H9 (cell line): ENCODE measurements around the gene TNC. TPM values are rescaled to one million over a fixed set of nuclear protein-coding genes. Genes with fewer than 3 reads are reported as not detected.

Experiments used
- DNase-seq: peaks from one replicate; pipeline ENCODE4 v3.0.0-alpha.2; 2017
- H2AFZ ChIP-seq: one replicate; pipeline ENCODE4 v1.6.1; 2013; ENCODE audit warnings: mild to moderate bottlenecking, low read length, control low read depth, moderate library complexity
- H2AK5ac ChIP-seq: 2 replicates; pipeline ENCODE4 v1.6.1; 2013; ENCODE audit warnings: low read length, control low read depth, mixed read lengths; ENCODE audit not compliant: insufficient read length
- H2BK120ac ChIP-seq: one replicate; pipeline ENCODE4 v1.6.1; 2013; ENCODE audit warnings: low read depth, mild to moderate bottlenecking, low read length, control low read depth, inconsistent platforms; ENCODE audit not compliant: poor library complexity, severe bottlenecking
- H2BK12ac ChIP-seq: 2 replicates; pipeline ENCODE4 v1.6.1; 2013; ENCODE audit warnings: low read length, control low read depth, mixed read lengths, low read depth; ENCODE audit not compliant: insufficient read length
- H2BK15ac ChIP-seq: 2 replicates; pipeline ENCODE4 v1.6.1; 2013; ENCODE audit warnings: low read depth, low read length, control low read depth
- H2BK20ac ChIP-seq: one replicate; pipeline ENCODE4 v1.6.1; 2013; ENCODE audit warnings: low read depth, mild to moderate bottlenecking, low read length, control low read depth, inconsistent platforms; ENCODE audit not compliant: poor library complexity, severe bottlenecking
- H2BK5ac ChIP-seq: 2 replicates; pipeline ENCODE4 v1.6.1; 2013; ENCODE audit warnings: low read length, control low read depth, mixed read lengths; ENCODE audit not compliant: insufficient read length
- H3K14ac ChIP-seq: 2 replicates; pipeline ENCODE4 v1.6.1; 2013; ENCODE audit warnings: low read length, control low read depth; ENCODE audit not compliant: insufficient read depth
- H3K18ac ChIP-seq: 2 replicates; pipeline ENCODE4 v1.6.1; 2013; ENCODE audit warnings: low read depth, mild to moderate bottlenecking, mixed read lengths, low read length, control low read depth; ENCODE audit not compliant: insufficient read length
- H3K23ac ChIP-seq: 2 replicates; pipeline ENCODE4 v1.6.1; 2013; ENCODE audit warnings: low read length, control low read depth, mixed read lengths, low read depth; ENCODE audit not compliant: insufficient read length
- H3K23me2 ChIP-seq: 2 replicates; pipeline ENCODE4 v1.6.1; 2013; ENCODE audit warnings: low read depth, mild to moderate bottlenecking, mixed read lengths, low read length, control low read depth; ENCODE audit not compliant: insufficient read length, poor library complexity, severe bottlenecking
- H3K27ac ChIP-seq: 2 replicates; pipeline ENCODE4 v1.5.1; 2013; ENCODE audit warnings: low read length, control low read depth, mixed read lengths, low read depth; ENCODE audit not compliant: insufficient read length
- H3K27me3 ChIP-seq: 2 replicates; pipeline ENCODE4 v1.6.1; 2013; ENCODE audit warnings: low read length, control low read depth, inconsistent platforms; ENCODE audit not compliant: insufficient read depth
- H3K4ac ChIP-seq: 2 replicates; pipeline ENCODE4 v1.6.1; 2013; ENCODE audit warnings: low read depth, mild to moderate bottlenecking, control low read depth, inconsistent platforms, low read length, moderate library complexity
- H3K4me1 ChIP-seq: 2 replicates; pipeline ENCODE4 v1.6.1; 2013; ENCODE audit warnings: low read length, control low read depth, inconsistent platforms; ENCODE audit not compliant: insufficient read depth
- H3K4me2 ChIP-seq: 2 replicates; pipeline ENCODE4 v1.6.1; 2013; ENCODE audit warnings: low read length, control low read depth, mixed read lengths; ENCODE audit not compliant: insufficient read length, insufficient read depth
- H3K56ac ChIP-seq: 2 replicates; pipeline ENCODE4 v1.6.1; 2013; ENCODE audit warnings: low read depth, mild to moderate bottlenecking, mixed read lengths, low read length, control low read depth; ENCODE audit not compliant: insufficient read length
- H3K79me1 ChIP-seq: 2 replicates; pipeline ENCODE4 v1.6.1; 2013; ENCODE audit warnings: low read depth, mild to moderate bottlenecking, moderate library complexity, low read length, control low read depth, inconsistent platforms; ENCODE audit not compliant: insufficient read depth, poor library complexity, severe bottlenecking
- H3K79me2 ChIP-seq: 2 replicates; pipeline ENCODE4 v1.6.1; 2013; ENCODE audit warnings: low read length, control low read depth, inconsistent platforms; ENCODE audit not compliant: insufficient read depth
- H3K9ac ChIP-seq: 2 replicates; pipeline ENCODE4 v1.6.1; 2013; ENCODE audit warnings: low read length, control low read depth, mixed read lengths; ENCODE audit not compliant: insufficient read length; ENCODE audit errors: extremely low read depth
- H3K9me3 ChIP-seq: one replicate; pipeline ENCODE4 v1.6.1; 2013; ENCODE audit warnings: low read depth, low read length, inconsistent platforms; ENCODE audit not compliant: control insufficient read depth
- H3T11ph ChIP-seq: one replicate; pipeline ENCODE4 v1.6.1; 2013; ENCODE audit warnings: mild to moderate bottlenecking, low read length, control low read depth, inconsistent platforms
- H4K20me1 ChIP-seq: one replicate; pipeline ENCODE4 v1.6.1; 2013; ENCODE audit not compliant: control insufficient read depth, insufficient read length, insufficient read depth
- H4K5ac ChIP-seq: 2 replicates; pipeline ENCODE4 v1.6.1; 2013; ENCODE audit warnings: low read depth, mild to moderate bottlenecking, mixed read lengths, low read length, control low read depth; ENCODE audit not compliant: insufficient read length
- H4K8ac ChIP-seq: replicated peaks from 2 replicates; pipeline ENCODE4 v1.6.1; 2013; ENCODE audit warnings: low read length, control low read depth, mixed read lengths, low read depth; ENCODE audit not compliant: insufficient read length
- H4K91ac ChIP-seq: 2 replicates; pipeline ENCODE4 v1.6.1; 2013; ENCODE audit warnings: low read depth, mild to moderate bottlenecking, moderate library complexity, mixed read lengths, low read length, control low read depth; ENCODE audit not compliant: insufficient read length
- H3K27ac Mint-ChIP-seq, 3 experiments: 2 replicates in 2 of 3; 3 replicates in 1 of 3; pipeline ENCODE4 v1.8.0; 2020 to 2021; ENCODE audit warnings: mixed read lengths in 3 of 3, mild to moderate bottlenecking in 1 of 3, moderate library complexity in 1 of 3
- H3K27me3 Mint-ChIP-seq: 2 replicates; pipeline ENCODE4 v1.8.0; 2021; ENCODE audit warnings: low read depth, mild to moderate bottlenecking, moderate library complexity, mixed read lengths
- H3K36me3 Mint-ChIP-seq, 3 experiments: 2 replicates in 2 of 3; 3 replicates in 1 of 3; pipeline ENCODE4 v1.8.0; 2020 to 2021; ENCODE audit warnings: low read depth in 3 of 3, mixed read lengths in 3 of 3; ENCODE audit not compliant: insufficient read depth in 1 of 3
- H3K4me1 Mint-ChIP-seq, 2 experiments: 2 replicates each; pipeline ENCODE4 v1.8.0; 2020; ENCODE audit warnings: mixed read lengths in 2 of 2
- H3K4me3 Mint-ChIP-seq, 2 experiments: 2 replicates in 1 of 2; 3 replicates in 1 of 2; pipeline ENCODE4 v1.8.0; 2020 to 2021; ENCODE audit warnings: mild to moderate bottlenecking in 2 of 2, mixed read lengths in 2 of 2, moderate library complexity in 1 of 2
- H3K9me3 Mint-ChIP-seq, 2 experiments: 2 replicates in 1 of 2; 3 replicates in 1 of 2; pipeline ENCODE4 v1.8.0; 2020; ENCODE audit warnings: mild to moderate bottlenecking in 2 of 2, mixed read lengths in 2 of 2, moderate library complexity in 1 of 2
- WGBS: extraction: QIAGEN DNeasy Blood & Tissue Kit; methylation state at CpG from one replicate; pipeline ENCODE4 v1.1.7; 2013; ENCODE audit warnings: missing lambda C conversion rate, low lambda C conversion rate, mixed read lengths; ENCODE audit not compliant: insufficient read length; ENCODE audit errors: extremely low coverage; 5-methylcytosine and 5-hydroxymethylcytosine counted together
- total RNA-seq: library from RNA; stranded (reverse); gene quantifications from 2 replicates; pipeline ENCODE4 v1.2.1, GENCODE V29; 2021
- TF ChIP-seq, protein P1 (sequence below): fragments of 200-600 bp; sonication (generic); conservative IDR thresholded peaks from 3 replicates; pipeline ENCODE4 v1.8.0; 2021; ENCODE audit warnings: antibody characterized with exemption, mild to moderate bottlenecking

Gene TNC
- total RNA-seq, 1 experiment from 2014 or later = 0.63 TPM

DNA sequence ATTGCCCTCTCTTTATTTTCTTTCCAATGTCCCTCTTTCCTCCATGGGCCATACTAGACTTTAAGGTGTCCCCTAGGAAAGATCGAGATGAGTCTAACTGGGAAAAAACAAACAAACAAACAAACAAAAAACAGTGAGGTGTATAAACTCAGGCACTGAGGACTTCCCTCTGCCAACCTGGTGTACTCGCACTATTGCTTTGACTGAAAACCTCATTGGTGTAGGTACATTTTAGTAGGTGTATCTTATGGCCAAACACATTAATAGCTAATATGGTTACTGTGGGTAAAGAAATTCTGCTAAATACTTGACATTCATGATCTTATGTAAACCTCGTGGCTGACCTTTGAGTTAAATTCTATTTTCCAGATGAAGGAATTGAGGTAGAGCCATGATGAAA is 74.3 kb downstream of the TNC start:
- Histone ChIP-seq H2BK20ac (no peak overlapping the region), H2BK15ac (no peak overlapping the region), H3K79me1 (no peaks in the 10 kb centered on the region), H3K4me2 (no peak overlapping the region), H2AK5ac (no peak overlapping the region), H4K20me1 (no peaks in the 10 kb centered on the region), H3K23ac (no peak overlapping the region), H4K8ac (no peak overlapping the region), H2BK120ac (no peak overlapping the region), H3K4ac (no peak overlapping the region), H3K18ac (no peak overlapping the region), H3K56ac (no peak overlapping the region), H3K27ac (no peak overlapping the region), H3K27me3 (no peaks in the 10 kb centered on the region), H2AFZ (no peak overlapping the region), H3K4me1 (no peaks in the 10 kb centered on the region), H3K9me3 (no peaks in the 10 kb centered on the region), H3K79me2 (no peaks in the 10 kb centered on the region), H2BK12ac (no peak overlapping the region), H3K14ac (no peak overlapping the region), H2BK5ac (no peak overlapping the region), H3K23me2 (no peaks in the 10 kb centered on the region), H4K91ac (no peak overlapping the region), H3K9ac (no peak overlapping the region), H3T11ph (no peak overlapping the region), H4K5ac (no peak overlapping the region)
- no peaks in the 10 kb centered on the region for H3K4me1 Mint-ChIP-seq
- WGBS = no CpG with 5 or more reads among the region's 3 CpGs
- H3K27me3 Mint-ChIP-seq = peaks cover 31% of the 10 kb centered on the region
- DNase-seq = no peak
- H3K9me3 Mint-ChIP-seq = no peaks in the 10 kb centered on the region
- no peak overlapping the region for H3K4me3 Mint-ChIP-seq
- TF ChIP-seq, protein P1, sequence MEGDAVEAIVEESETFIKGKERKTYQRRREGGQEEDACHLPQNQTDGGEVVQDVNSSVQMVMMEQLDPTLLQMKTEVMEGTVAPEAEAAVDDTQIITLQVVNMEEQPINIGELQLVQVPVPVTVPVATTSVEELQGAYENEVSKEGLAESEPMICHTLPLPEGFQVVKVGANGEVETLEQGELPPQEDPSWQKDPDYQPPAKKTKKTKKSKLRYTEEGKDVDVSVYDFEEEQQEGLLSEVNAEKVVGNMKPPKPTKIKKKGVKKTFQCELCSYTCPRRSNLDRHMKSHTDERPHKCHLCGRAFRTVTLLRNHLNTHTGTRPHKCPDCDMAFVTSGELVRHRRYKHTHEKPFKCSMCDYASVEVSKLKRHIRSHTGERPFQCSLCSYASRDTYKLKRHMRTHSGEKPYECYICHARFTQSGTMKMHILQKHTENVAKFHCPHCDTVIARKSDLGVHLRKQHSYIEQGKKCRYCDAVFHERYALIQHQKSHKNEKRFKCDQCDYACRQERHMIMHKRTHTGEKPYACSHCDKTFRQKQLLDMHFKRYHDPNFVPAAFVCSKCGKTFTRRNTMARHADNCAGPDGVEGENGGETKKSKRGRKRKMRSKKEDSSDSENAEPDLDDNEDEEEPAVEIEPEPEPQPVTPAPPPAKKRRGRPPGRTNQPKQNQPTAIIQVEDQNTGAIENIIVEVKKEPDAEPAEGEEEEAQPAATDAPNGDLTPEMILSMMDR = no peak
- no peaks in the 10 kb centered on the region for H3K36me3 Mint-ChIP-seq
- peak overlapping the region in 1 of 3 experiments; percentile 37; a peak in 2 of 7 replicates for H3K27ac Mint-ChIP-seq
